Measurements from ENCODE around the gene SIRPB1.
"Not testable (repeated sequence)": the region's sequence is repeated elsewhere in the genome, so short reads cannot be mapped to it uniquely, and the experiment has no call there.

The SIRPB1 gene

GRCh38 chr20:1619861-1620444, at the start of gene SIRPB1:
Gene SIRPB1, minus strand, starts transcription at chr20:1620009. Its CDS starts 65 bp downstream, at chr20:1619944.
- DNase-seq (ENCODE audit: low spot score) = no peak

- no peak for DNase-seq (ENCODE audit: low spot score)
Measured at GRCh38 chr20:1669304-1669703, 49.5 kb upstream of the SIRPB1 start.

GRCh38 chr20:1667502-1668085, 47.8 kb upstream of the SIRPB1 start:
- no peak for DNase-seq (ENCODE audit: low spot score)

- DNase-seq (ENCODE audit: low spot score) = no peak
Measured at GRCh38 chr20:1666802-1667201, 47.0 kb upstream of the SIRPB1 start.

GRCh38 chr20:1665345-1665744, 45.5 kb upstream of the SIRPB1 start:
- no peak for DNase-seq (ENCODE audit: low spot score)

- no peak for DNase-seq (ENCODE audit: low spot score)
Measured at GRCh38 chr20:1664911-1665310, 45.1 kb upstream of the SIRPB1 start.

- DNase-seq (ENCODE audit: low spot score) = no peak
Measured at GRCh38 chr20:1663917-1664316, 44.1 kb upstream of the SIRPB1 start.

GRCh38 chr20:1661542-1662299, 41.9 kb upstream of the SIRPB1 start:
- DNase-seq (ENCODE audit: low spot score) = no peak

GRCh38 chr20:1660246-1660645, 40.4 kb upstream of the SIRPB1 start:
- DNase-seq (ENCODE audit: low spot score) = no peak

- no peak for DNase-seq (ENCODE audit: low spot score)
Measured at GRCh38 chr20:1657556-1658334, 37.9 kb upstream of the SIRPB1 start, which contains the start of gene SIRPG. Gene SIRPG, minus strand, starts transcription at chr20:1657779. Its CDS starts 65 bp downstream, at chr20:1657714.

GRCh38 chr20:1656844-1657243, 37.0 kb upstream of the SIRPB1 start:
- no peak for DNase-seq (ENCODE audit: low spot score)

GRCh38 chr20:1654996-1655395, 35.2 kb upstream of the SIRPB1 start:
- no peak for DNase-seq (ENCODE audit: low spot score)

- DNase-seq (ENCODE audit: low spot score) = no peak
Measured at GRCh38 chr20:1652960-1653359, 33.2 kb upstream of the SIRPB1 start.

GRCh38 chr20:1652104-1652503, 32.3 kb upstream of the SIRPB1 start:
- no peak for DNase-seq (ENCODE audit: low spot score)

GRCh38 chr20:1651268-1652058, 31.7 kb upstream of the SIRPB1 start:
- DNase-seq (ENCODE audit: low spot score) = no peak

GRCh38 chr20:1648101-1648500, 28.3 kb upstream of the SIRPB1 start:
- no peak for DNase-seq (ENCODE audit: low spot score)

- DNase-seq (ENCODE audit: low spot score) = no peak
Measured at GRCh38 chr20:1646975-1647431, 27.2 kb upstream of the SIRPB1 start.

GRCh38 chr20:1644101-1644962, 24.5 kb upstream of the SIRPB1 start:
- no peak for DNase-seq (ENCODE audit: low spot score)

- not testable (repeated sequence) for DNase-seq (ENCODE audit: low spot score)
Measured at GRCh38 chr20:1638643-1639042, 18.8 kb upstream of the SIRPB1 start.

- no peak for DNase-seq (ENCODE audit: low spot score)
Measured at GRCh38 chr20:1637755-1638154, 17.9 kb upstream of the SIRPB1 start.

GRCh38 chr20:1637226-1637625, 17.4 kb upstream of the SIRPB1 start:
- DNase-seq (ENCODE audit: low spot score) = no peak

Measured in AG08396 (cell line).